AG09319 (cell line): Measurements from ENCODE around the gene KIRREL3.

ENCODE experiments used
- DNase-seq: peaks from one replicate; pipeline ENCODE4 v3.0.0-alpha.2; 2010; ENCODE audit warnings: low read depth; ENCODE audit errors: extremely low read depth
- CTCF ChIP-seq: IDR thresholded peaks from 2 replicates; pipeline ENCODE4 v1.5.1; 2011; ENCODE audit warnings: low read depth, mild to moderate bottlenecking, inconsistent platforms, low read length, moderate library complexity

KIRREL3 gene

GRCh38 chr11:127037001-127037400 is 36.4 kb upstream of the KIRREL3 start:
- DNase-seq, result no peak
- TF ChIP-seq CTCF, result no peak

GRCh38 chr11:127035824-127036223 is 35.3 kb upstream of the KIRREL3 start:
- no peak for TF ChIP-seq CTCF
- no peak for DNase-seq

- DNase-seq, result no peak
Measured at GRCh38 chr11:127034973-127035372, 34.4 kb upstream of the KIRREL3 start.

GRCh38 chr11:127028648-127029047 is 28.1 kb upstream of the KIRREL3 start:
- DNase-seq, result no peak
- no peak for TF ChIP-seq CTCF

More at GRCh38 chr11:127034973-127035372, 34.4 kb upstream of the KIRREL3 start:
- no peak for TF ChIP-seq CTCF

GRCh38 chr11:127027789-127028188 is 27.2 kb upstream of the KIRREL3 start:
- DNase-seq, result no peak
- no peak for TF ChIP-seq CTCF

- no peak for DNase-seq
- TF ChIP-seq CTCF, result no peak
Measured at GRCh38 chr11:127027000-127027399, 26.4 kb upstream of the KIRREL3 start.

- no peak for DNase-seq
- TF ChIP-seq CTCF, result no peak
Measured at GRCh38 chr11:127023991-127024390, 23.4 kb upstream of the KIRREL3 start.
